PC-3 (cell line): Measurements from ENCODE around the gene REM1. TPM values are rescaled to one million over a fixed set of nuclear protein-coding genes. Genes with fewer than 3 reads are reported as not detected.

Experiments used
- ATAC-seq: fragments of 200-7000 bp; cut with Tn5 transposase; 2 replicates; pipeline ENCODE4 v1.9.1; 2020; ENCODE audit warnings: mild to moderate bottlenecking, moderate library complexity
- BruUV-seq: library from RNA; stranded (reverse); fragments of 400-500 nt; replicated peaks from 2 replicates; lab custom pipeline; 2021; lab: Mats Ljungman, UMichigan
- CTCF ChIA-PET: fragments of 300-600 bp; sonication (Branson Sonifier 250); formaldehyde crosslinking; loops from one replicate; lab custom pipeline; 2022; ENCODE audit warnings: antibody characterized with exemption; lab: Charles Lee
- POLR2A ChIA-PET: fragments of 300-600 bp; sonication (Branson Sonifier 250); formaldehyde crosslinking; loops from one replicate; lab custom pipeline; 2022; ENCODE audit warnings: antibody characterized with exemption; ENCODE audit not compliant: unreplicated experiment; lab: Charles Lee
- DNase-seq: peaks from one replicate; pipeline ENCODE4 v3.0.0-alpha.2; 2015
- H2AFZ ChIP-seq: fragments of 300-600 bp; sonication (generic); 2 replicates; pipeline ENCODE4 v1.6.0; 2016; ENCODE audit warnings: antibody characterized with exemption, low read length
- H3F3A ChIP-seq: fragments of 300-600 bp; sonication (generic); one replicate; pipeline ENCODE4 v1.6.0; 2017; ENCODE audit warnings: antibody characterized with exemption, low read length, control low read depth, mild to moderate bottlenecking; ENCODE audit not compliant: unreplicated experiment
- H3K27ac ChIP-seq: fragments of 300-600 bp; sonication (generic); 2 replicates; pipeline ENCODE4 v1.5.1; 2016; ENCODE audit warnings: mild to moderate bottlenecking, low read length
- H3K27me3 ChIP-seq: fragments of 300-600 bp; sonication (generic); 2 replicates; pipeline ENCODE4 v1.6.1; 2016; ENCODE audit warnings: low read length, mixed read lengths
- H3K36me3 ChIP-seq: fragments of 300-600 bp; sonication (generic); 2 replicates; pipeline ENCODE4 v1.6.1; 2016; ENCODE audit warnings: low read depth, mixed run types, low read length, mixed read lengths
- H3K4me1 ChIP-seq: fragments of 300-600 bp; sonication (generic); 2 replicates; pipeline ENCODE4 v1.5.1; 2016; ENCODE audit warnings: low read length; ENCODE audit not compliant: insufficient read depth
- H3K4me2 ChIP-seq: fragments of 300-600 bp; sonication (generic); 2 replicates; pipeline ENCODE4 v1.6.0; 2016; ENCODE audit warnings: low read length
- H3K4me3 ChIP-seq: fragments of 300-600 bp; sonication (generic); 2 replicates; pipeline ENCODE4 v1.5.1; 2016; ENCODE audit warnings: mild to moderate bottlenecking, low read length, mixed read lengths
- H3K79me2 ChIP-seq: fragments of 300-600 bp; sonication (generic); 2 replicates; pipeline ENCODE4 v1.6.1; 2017; ENCODE audit warnings: low read length, mixed read lengths
- H3K9ac ChIP-seq: fragments of 300-600 bp; sonication (generic); 2 replicates; pipeline ENCODE4 v1.6.0; 2016; ENCODE audit warnings: mild to moderate bottlenecking, low read length
- H3K9me2 ChIP-seq: fragments of 300-600 bp; sonication (generic); replicated peaks from 2 replicates; pipeline ENCODE4 v1.6.1; 2016; ENCODE audit warnings: mixed run types, low read length, mixed read lengths
- H3K9me3 ChIP-seq: fragments of 300-600 bp; sonication (generic); 2 replicates; pipeline ENCODE4 v1.6.1; 2016; ENCODE audit warnings: low read length, mixed read lengths
- H4K20me1 ChIP-seq: fragments of 300-600 bp; sonication (generic); 2 replicates; pipeline ENCODE4 v1.6.1; 2016; ENCODE audit warnings: low read length, mixed read lengths
- CTCF ChIP-seq: fragments of 300-600 bp; sonication (generic); conservative IDR thresholded peaks from 2 replicates; pipeline ENCODE4 v1.5.1; 2017; ENCODE audit warnings: antibody characterized with exemption, low read depth, mild to moderate bottlenecking, low read length
- EZH2 ChIP-seq: fragments of 300-600 bp; sonication (generic); IDR thresholded peaks from one replicate; pipeline ENCODE4 v1.6.1; 2017; ENCODE audit warnings: antibody characterized with exemption, mild to moderate bottlenecking, low read length; ENCODE audit not compliant: unreplicated experiment
- EZH2phosphoT487 ChIP-seq: fragments of 300-600 bp; sonication (generic); IDR thresholded peaks from 2 replicates; pipeline ENCODE4 v1.6.1; 2018; ENCODE audit warnings: mild to moderate bottlenecking, antibody characterized with exemption, low read length, borderline replicate concordance
- intact Hi-C: fragments of 100-400 bp; cut with micrococcal nuclease; formaldehyde crosslinking; loops from 2 replicates; pipeline ENCODE4 v1.9.0; 2023
- total RNA-seq: library from RNA; depleted of rRNA; stranded (reverse); fragments of >200 nt; gene quantifications from 2 replicates; pipeline ENCODE4 v1.2.3, GENCODE V29; 2014; rRNA removed

REM1 gene
- total RNA-seq, 1 experiment from 2014 or later, result not detected

- CTCF ChIA-PET, result no interaction called here
- peaks cover 24% of the 10 kb centered on the region; the same call in 1 of the 2 replicates for H4K20me1 ChIP-seq
- POLR2A ChIA-PET, result no interaction called here
Measured at GRCh38 chr20:31523361-31524283, 48.5 kb downstream of the REM1 start.

GRCh38 chr20:31527266-31527665 lies 52.2 kb downstream of the REM1 start:
- Histone ChIP-seq H3K9me3 (no peaks in the 10 kb centered on the region), H2AFZ (no peak overlapping the region), H3K36me3 (peaks cover 44% of the 10 kb centered on the region), H3K9me2 (no peaks in the 10 kb centered on the region), H3F3A (no peaks in the 10 kb centered on the region), H4K20me1 (peaks cover 18% of the 10 kb centered on the region; the same call in 1 of the 2 replicates), H3K4me1 (no peaks in the 10 kb centered on the region), H3K27ac (no peak overlapping the region), H3K9ac (no peak overlapping the region), H3K4me3 (no peak overlapping the region), H3K27me3 (no peaks in the 10 kb centered on the region), H3K4me2 (no peak overlapping the region), H3K79me2 (peaks cover 55% of the 10 kb centered on the region)
- ChIA-PET POLR2A (no interaction called here), CTCF (no interaction called here)
- DNase-seq (no peak), ATAC-seq (no peak)
- TF ChIP-seq CTCF, result no peak
- no peak for TF ChIP-seq EZH2
- no peak for TF ChIP-seq EZH2phosphoT487
- BruUV-seq, result no TSS peak
- intact Hi-C loops, result no loop called here

More at GRCh38 chr20:31523361-31524283, 48.5 kb downstream of the REM1 start:
- H3K4me3 ChIP-seq, result no peak overlapping the region
- no peaks in the 10 kb centered on the region for H3K9me2 ChIP-seq
- H3K4me2 ChIP-seq, result no peak overlapping the region
- H3K27ac ChIP-seq, result no peak overlapping the region
- no peaks in the 10 kb centered on the region for H3F3A ChIP-seq
- intact Hi-C loops, result no loop called here
- H3K79me2 ChIP-seq, result peaks cover 71% of the 10 kb centered on the region
- ATAC-seq (peak; percentile 56), DNase-seq (no peak)
- no peaks in the 10 kb centered on the region for H3K27me3 ChIP-seq
- no peak for TF ChIP-seq EZH2phosphoT487
- TF ChIP-seq EZH2, result no peak
- no peak for TF ChIP-seq CTCF
- no peak overlapping the region for H3K9ac ChIP-seq
- no peak overlapping the region for H2AFZ ChIP-seq
- no peaks in the 10 kb centered on the region for H3K9me3 ChIP-seq
- H3K36me3 ChIP-seq, result peaks cover 26% of the 10 kb centered on the region
- BruUV-seq, result no TSS peak
- no peaks in the 10 kb centered on the region for H3K4me1 ChIP-seq

Other genes starting within 250 kb of the REM1 start
- gene DEFB115, start 217.6 kb upstream of the REM1 start, total RNA-seq, result not detected in 2 replicates
- gene DEFB116, start 166.7 kb upstream of the REM1 start, total RNA-seq, result not detected in 2 replicates
- gene DEFB118, start 106.7 kb upstream of the REM1 start, total RNA-seq, result not detected in 2 replicates
- gene DEFB119, start 84.7 kb upstream of the REM1 start, total RNA-seq, result not detected in 2 replicates
- gene DEFB121, start 69.1 kb upstream of the REM1 start, total RNA-seq, result not detected in 2 replicates
- gene DEFB123, start 34.7 kb upstream of the REM1 start, total RNA-seq, result not detected in 2 replicates
- gene DEFB124, start 161 bp upstream of the REM1 start, total RNA-seq, result not detected in 2 replicates
- 99.5 and 125 TPM in 2 replicates for gene HM13, start 39.2 kb downstream of the REM1 start, total RNA-seq
- 774 and 872 TPM in 2 replicates for gene ID1, start 130.0 kb downstream of the REM1 start, total RNA-seq
- gene COX4I2, start 162.6 kb downstream of the REM1 start, total RNA-seq, result not detected in 2 replicates
- gene BCL2L1, start 247.6 kb downstream of the REM1 start, total RNA-seq, result 260 and 277 TPM in 2 replicates